Daoy (cell line): ENCODE data around the gene DFFA. TPM values are rescaled to one million over a fixed set of nuclear protein-coding genes. Genes with fewer than 3 reads are reported as not detected.

Experiments
- DNase-seq: peaks from one replicate; pipeline ENCODE4 v3.0.0-alpha.2; 2015; ENCODE audit warnings: low read depth
- total RNA-seq: library from RNA; depleted of rRNA; stranded (reverse); fragments of >200 nt; shearing (Covaris generic); gene quantifications from 2 replicates; pipeline ENCODE4 v1.2.3, GENCODE V29; 2014; rRNA removed

The DFFA gene, protein sequence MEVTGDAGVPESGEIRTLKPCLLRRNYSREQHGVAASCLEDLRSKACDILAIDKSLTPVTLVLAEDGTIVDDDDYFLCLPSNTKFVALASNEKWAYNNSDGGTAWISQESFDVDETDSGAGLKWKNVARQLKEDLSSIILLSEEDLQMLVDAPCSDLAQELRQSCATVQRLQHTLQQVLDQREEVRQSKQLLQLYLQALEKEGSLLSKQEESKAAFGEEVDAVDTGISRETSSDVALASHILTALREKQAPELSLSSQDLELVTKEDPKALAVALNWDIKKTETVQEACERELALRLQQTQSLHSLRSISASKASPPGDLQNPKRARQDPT
- 38.5 and 43.9 TPM in 2 replicates for total RNA-seq

DNA sequence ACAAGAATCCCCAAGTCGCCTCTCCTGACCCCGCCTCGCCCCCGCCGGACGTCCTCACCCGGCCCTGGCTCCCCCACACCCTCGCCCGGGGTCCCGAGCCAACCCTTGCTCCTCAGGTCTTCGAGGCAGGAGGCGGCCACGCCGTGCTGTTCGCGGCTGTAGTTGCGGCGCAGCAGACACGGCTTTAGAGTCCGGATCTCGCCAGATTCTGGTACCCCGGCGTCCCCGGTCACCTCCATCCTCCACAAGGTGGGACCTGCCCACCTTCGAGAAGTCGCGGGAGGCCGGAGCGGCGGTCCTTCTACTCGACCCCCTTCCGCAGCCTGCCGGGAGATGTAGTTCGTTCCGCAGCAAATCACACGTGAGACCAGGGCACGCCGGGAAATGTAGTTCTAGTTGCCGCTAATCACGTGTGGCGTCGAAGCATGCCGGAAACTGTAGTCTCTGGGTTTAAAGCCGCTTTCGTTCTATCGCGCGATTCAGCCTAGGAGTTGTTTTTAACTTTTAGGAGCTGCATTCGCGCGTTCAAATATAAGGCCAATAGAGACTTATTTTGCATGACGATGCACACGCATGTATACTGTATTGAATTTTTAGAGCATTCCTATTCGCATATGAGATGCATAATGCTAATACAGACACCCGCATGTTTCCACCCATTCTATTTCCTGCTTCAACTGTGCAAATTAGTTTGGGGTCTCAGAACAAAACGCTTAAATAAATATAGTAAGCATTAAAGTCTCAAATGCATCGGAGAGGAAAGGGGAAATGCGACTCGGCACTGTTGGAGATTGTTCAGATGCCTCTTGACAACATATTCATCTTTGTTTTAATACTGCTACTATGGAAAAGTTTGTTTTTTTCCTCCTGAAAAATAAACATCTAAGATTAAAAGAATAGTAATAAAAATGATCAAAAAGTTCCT is at the start of gene DFFA:
Gene DFFA, minus strand, starts transcription at position 310 of the 925 bp plus-strand sequence. Its CDS starts 71 bp downstream, at position 239.
- peak; percentile 97 for DNase-seq

GRCh38 chr1:10521537-10522157 is 49.3 kb upstream of the DFFA start:
- DNase-seq = no peak

DNA sequence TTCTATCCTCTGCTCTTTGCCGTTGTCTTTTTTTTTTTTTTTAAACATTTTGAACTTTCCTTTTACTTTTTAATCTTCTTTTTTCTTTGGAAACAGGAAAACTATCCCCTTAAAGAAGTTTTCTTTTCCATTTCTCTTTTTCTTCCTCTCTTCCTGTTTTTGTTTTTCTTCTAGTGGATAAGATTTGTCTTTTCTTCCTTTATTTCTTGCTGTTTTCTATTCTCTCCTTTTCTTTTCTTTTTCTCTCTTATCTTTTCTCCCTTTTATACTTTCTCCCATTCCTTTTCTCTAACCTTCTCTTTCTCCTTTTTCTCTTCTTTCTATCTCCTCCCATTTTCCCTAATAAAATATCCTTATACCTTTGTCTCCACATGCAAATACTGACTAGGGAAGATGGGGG is 48.6 kb upstream of the DFFA start:
- no peak for DNase-seq

- DNase-seq = no peak
These were observed 48.2 kb upstream of the DFFA start for GRCh38 chr1:10520497-10520896.

DNA sequence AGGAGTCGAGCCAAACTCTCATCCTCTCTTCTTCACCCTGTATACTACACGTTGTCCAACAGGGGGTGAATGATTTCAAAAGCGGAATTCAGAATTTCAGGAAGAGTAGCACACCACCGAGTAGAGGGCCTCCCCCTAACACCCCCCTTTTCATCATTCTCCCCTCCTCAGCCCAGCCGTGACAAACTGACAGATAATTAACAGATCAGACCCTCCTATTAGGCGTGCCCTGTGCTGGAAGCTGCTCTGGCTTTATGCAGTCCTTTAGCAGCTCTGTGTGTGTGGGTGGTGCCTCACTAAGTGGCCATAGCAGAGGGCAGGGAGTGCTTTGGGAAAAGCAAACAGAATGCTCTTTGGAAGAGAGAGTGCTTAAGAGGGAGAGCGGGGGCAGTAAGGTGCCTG is 46.7 kb upstream of the DFFA start:
- no peak for DNase-seq

DNA sequence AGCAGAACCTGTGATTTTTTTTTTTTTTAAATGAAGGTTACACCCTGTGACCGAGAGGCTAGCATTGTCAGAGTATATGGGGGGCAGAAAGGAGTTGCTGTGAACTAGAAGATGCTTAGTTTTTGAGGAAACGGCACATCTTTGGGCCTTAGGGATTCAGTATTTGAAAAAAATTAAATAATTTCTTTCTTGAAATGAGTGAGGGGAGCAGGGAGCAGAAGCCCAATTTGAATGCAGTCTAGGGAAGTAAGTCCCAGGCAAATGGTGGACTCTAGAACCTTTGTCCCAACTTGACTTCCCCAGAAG is 45.3 kb upstream of the DFFA start:
- DNase-seq = no peak

- no peak for DNase-seq
These were observed 44.8 kb upstream of the DFFA start for GRCh38 chr1:10516925-10517676.

GRCh38 chr1:10515976-10516750 is 43.8 kb upstream of the DFFA start:
- DNase-seq = no peak

DNA sequence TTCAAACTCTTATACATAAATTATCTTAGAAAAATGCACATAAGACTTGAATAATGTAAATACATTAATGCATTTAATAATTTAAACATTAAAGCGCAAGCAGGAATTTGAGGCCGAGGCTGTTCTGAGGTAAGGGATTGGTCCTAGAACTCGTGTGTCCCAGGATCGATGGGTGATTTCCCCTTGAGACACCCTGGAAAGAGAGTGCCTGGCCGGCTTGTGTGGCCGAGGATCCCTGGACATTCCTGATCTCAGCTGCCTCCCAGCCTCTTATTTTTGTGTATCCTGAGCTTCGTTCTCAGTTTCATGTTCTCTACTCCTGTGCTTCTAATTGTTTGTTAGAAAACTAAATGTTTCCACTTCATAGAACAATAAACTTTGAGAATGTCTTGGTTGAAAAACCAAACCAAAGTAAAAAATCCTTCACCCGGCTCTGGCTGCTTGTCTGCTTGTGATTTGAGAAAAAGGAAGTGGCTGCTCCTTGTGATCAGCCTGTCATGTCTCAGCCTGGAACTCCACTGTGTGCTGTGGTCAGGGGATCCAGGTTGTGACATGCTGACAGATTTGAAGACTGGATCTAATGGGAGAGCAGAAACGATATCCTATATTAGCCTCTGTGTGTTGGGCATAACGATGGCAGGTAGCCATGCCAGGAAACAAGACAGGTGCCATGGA is 43.1 kb upstream of the DFFA start:
- no peak for DNase-seq

- DNase-seq = peak; percentile 62
These were observed 42.3 kb upstream of the DFFA start for GRCh38 chr1:10514490-10515235.

GRCh38 chr1:10513199-10513598 is 40.9 kb upstream of the DFFA start:
- no peak for DNase-seq

DNA sequence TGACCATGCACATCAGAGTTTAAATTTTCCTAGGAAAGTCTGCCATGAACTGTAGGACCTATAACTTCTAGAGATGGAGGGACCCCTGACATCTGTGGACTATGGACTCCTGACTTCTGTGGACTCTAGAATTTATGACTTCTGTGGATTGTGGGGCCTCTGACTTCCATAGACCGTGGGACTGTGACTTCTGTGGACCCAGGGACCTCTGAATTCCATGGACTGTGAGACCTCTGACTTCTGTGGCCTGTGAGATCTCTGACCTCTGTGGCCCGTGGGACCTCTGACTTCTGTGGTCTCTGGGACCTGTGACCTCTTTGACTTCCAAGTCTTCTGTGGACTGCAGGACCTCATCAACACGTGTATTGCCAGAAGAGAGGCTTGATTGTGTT is 39.2 kb upstream of the DFFA start:
- DNase-seq = no peak

DNA sequence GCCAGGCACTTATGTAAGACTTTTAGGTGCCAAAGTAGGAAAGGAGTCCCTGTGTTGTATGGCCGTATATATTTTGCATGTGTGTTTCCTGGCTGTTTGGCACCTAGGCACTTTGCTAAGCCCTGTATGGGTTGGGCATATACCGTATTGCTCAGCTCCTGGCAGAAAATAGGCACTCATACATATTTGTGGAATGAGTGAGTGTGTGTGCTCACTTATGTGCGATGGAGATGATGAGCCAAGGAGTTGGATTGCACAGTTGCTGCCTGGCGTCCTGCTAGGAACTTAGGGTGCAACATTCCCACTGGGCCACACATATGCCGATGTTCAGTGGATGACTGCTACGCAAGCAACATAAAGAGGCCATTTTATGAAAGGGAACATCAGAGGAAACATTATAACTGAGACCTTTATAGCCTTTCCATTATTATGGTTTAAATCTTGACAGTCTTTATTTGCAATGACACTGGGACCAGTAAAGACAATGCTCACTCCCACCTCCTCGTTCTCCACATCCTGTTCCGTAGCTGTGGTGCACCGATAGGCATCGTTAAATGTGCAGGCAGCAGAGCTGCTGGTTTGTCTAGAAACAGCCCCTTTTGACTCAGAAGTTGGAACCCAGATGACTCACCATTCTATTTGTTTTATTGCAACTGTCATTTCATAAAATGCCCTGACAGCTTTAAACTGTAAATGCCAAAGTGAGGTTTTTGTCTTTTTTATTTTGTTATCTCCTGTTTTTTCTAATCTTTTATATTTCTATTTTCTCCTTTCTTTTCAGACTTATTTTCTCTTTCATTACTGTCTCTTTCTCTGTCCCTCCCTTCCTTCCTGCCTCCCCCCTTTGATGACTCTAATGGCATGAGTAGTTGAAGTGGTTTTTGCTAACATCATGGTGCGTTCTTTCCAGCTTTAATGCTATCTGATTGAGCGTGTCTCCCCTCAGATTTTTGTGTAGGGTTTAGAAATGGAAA is 38.5 kb upstream of the DFFA start:
- DNase-seq = peak; percentile 90

GRCh38 chr1:10509809-10510509 is 37.6 kb upstream of the DFFA start:
- no peak for DNase-seq

DNA sequence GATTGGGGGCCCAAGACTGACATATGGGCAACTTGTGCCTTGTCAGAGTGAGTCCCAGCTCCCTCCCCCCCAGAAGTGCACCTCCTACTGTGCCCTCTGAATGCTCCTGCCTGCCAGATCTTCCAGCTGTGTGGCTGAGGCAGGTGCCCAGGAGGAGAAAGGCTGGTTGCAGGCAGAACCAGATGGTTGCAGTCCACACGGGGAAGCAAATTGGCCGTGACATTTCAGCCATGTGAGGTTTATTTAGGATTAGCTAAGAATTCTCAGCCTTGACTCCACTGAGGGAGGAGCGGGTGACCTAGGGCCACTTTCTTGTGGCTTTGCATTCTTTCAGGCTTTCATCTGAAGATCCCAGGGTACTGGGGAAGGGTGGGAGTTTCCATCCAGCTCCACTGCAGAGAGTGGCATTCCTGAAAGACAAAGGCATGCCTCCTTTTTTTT is 36.2 kb upstream of the DFFA start:
- peak; percentile 53 for DNase-seq

- peak; percentile 72 for DNase-seq
These were observed 35.0 kb upstream of the DFFA start for GRCh38 chr1:10507111-10507879.

DNA sequence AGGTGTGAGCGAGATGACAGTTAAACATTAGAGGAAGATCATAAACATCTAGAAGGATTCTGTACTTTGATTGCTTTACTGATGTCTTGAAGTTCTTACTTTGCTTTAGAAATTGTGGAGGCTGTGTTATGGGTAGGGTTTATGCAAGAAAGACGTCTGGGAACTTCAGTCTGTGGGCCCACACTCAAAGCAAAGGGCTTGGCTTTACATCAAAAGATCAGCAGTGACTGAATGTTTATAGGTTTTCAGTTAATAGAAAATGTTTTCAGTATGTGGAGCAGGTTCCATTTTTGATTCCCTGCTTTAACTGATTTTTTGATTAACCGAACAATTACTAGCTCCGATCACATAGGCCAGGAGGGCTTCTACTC is 34.3 kb upstream of the DFFA start:
- no peak for DNase-seq
